Activated T-helper 2 cell treated with anti-CD3 and anti-CD28 coated beads, Interferon-gamma antibody, Interleukin-2, Interleukin-4, amounts not matched to agents 10 μg/mL and 5 μg/mL and 100 μg/mL, durations not matched to agents 14 hours and 24 hours and 36 hours (primary cell): Measurements from ENCODE around the gene TSC2. TPM values are rescaled to one million over a fixed set of nuclear protein-coding genes. Genes with fewer than 3 reads are reported as not detected.
"Not testable (repeated sequence)": the region's sequence is repeated elsewhere in the genome, so short reads cannot be mapped to it uniquely, and the experiment has no call there.

ENCODE experiments used
- DNase-seq: peaks from one replicate; pipeline ENCODE4 v3.0.0; 2021; ENCODE audit warnings: low spot score
- H3K27ac Mint-ChIP-seq: one replicate; pipeline ENCODE4 v1.8.0; 2021; ENCODE audit warnings: mixed read lengths
- H3K27me3 Mint-ChIP-seq: one replicate; pipeline ENCODE4 v1.8.0; 2021; ENCODE audit warnings: low read depth, mixed read lengths
- H3K36me3 Mint-ChIP-seq: one replicate; pipeline ENCODE4 v1.8.0; 2021; ENCODE audit warnings: low read depth, mixed read lengths
- H3K4me1 Mint-ChIP-seq: one replicate; pipeline ENCODE4 v1.8.0; 2021; ENCODE audit warnings: low read depth, mixed read lengths
- H3K4me3 Mint-ChIP-seq: one replicate; pipeline ENCODE4 v1.8.0; 2021; ENCODE audit warnings: low read depth, mild to moderate bottlenecking, moderate library complexity, mixed read lengths
- H3K9me3 Mint-ChIP-seq: one replicate; pipeline ENCODE4 v1.8.0; 2021; ENCODE audit warnings: mixed read lengths
- intact Hi-C: fragments of 100-400 bp; cut with micrococcal nuclease; formaldehyde crosslinking; loops from one replicate; pipeline ENCODE4 v1.15.1; 2023
- total RNA-seq: library from RNA; stranded (reverse); gene quantifications from 2 replicates; pipeline ENCODE4 v1.2.3, GENCODE V29; 2022

Gene TSC2
- total RNA-seq, 1 donor from 2014 or later = 89.7 TPM

GRCh38 chr16:2129251-2129650 is 81.5 kb downstream of the TSC2 start:
- H3K4me1 Mint-ChIP-seq, H3K27me3 Mint-ChIP-seq, DNase-seq, H3K9me3 Mint-ChIP-seq, H3K4me3 Mint-ChIP-seq, H3K36me3 Mint-ChIP-seq, H3K27ac Mint-ChIP-seq, intact Hi-C loops: not testable (repeated sequence)

- H3K27me3 Mint-ChIP-seq = not testable (repeated sequence)
These were observed 82.2 kb downstream of the TSC2 start for GRCh38 chr16:2129890-2130447.

GRCh38 chr16:2133797-2134196 is 86.0 kb downstream of the TSC2 start:
- H3K4me3 Mint-ChIP-seq, H3K9me3 Mint-ChIP-seq, H3K27me3 Mint-ChIP-seq, H3K4me1 Mint-ChIP-seq, H3K36me3 Mint-ChIP-seq, intact Hi-C loops, H3K27ac Mint-ChIP-seq, DNase-seq: not testable (repeated sequence)

More at GRCh38 chr16:2129890-2130447, 82.2 kb downstream of the TSC2 start:
- intact Hi-C loops, H3K9me3 Mint-ChIP-seq, H3K4me1 Mint-ChIP-seq, H3K27ac Mint-ChIP-seq, H3K36me3 Mint-ChIP-seq, DNase-seq, H3K4me3 Mint-ChIP-seq: not testable (repeated sequence)

GRCh38 chr16:2135071-2135470 is 87.3 kb downstream of the TSC2 start:
- H3K4me3 Mint-ChIP-seq = peak overlapping the region; percentile 71
- H3K9me3 Mint-ChIP-seq, H3K27me3 Mint-ChIP-seq, H3K4me1 Mint-ChIP-seq, H3K27ac Mint-ChIP-seq, DNase-seq, H3K36me3 Mint-ChIP-seq, intact Hi-C loops: not testable (repeated sequence)

- H3K27me3 Mint-ChIP-seq, H3K4me1 Mint-ChIP-seq, H3K36me3 Mint-ChIP-seq, intact Hi-C loops, H3K9me3 Mint-ChIP-seq: not testable (repeated sequence)
- DNase-seq = peak; percentile 99
- peak within 1 kb of the TSS; percentile 85 for H3K4me3 Mint-ChIP-seq
- peak within 1 kb of the TSS; percentile 80 for H3K27ac Mint-ChIP-seq
These were observed 88.1 kb downstream of the TSC2 start, which contains the start of gene PKD1 for GRCh38 chr16:2135770-2136490. PKD1 (minus strand) TSS chr16:2135898; CDS start chr16:2135689, 209 bp downstream.

Other genes starting within 250 kb of the TSC2 start
- 60.3 and 67.6 TPM in 2 replicates for gene HAGH, start 221.2 kb upstream of the TSC2 start, total RNA-seq
- gene FAHD1, start 220.8 kb upstream of the TSC2 start, total RNA-seq = 17.6 and 20.8 TPM in 2 replicates
- gene MEIOB, start 175.8 kb upstream of the TSC2 start, total RNA-seq = not detected in 2 replicates
- not detected in 2 replicates for gene HS3ST6, start 129.6 kb upstream of the TSC2 start, total RNA-seq
- 33.5 and 35.0 TPM in 2 replicates for gene MSRB1, start 104.8 kb upstream of the TSC2 start, total RNA-seq
- gene RPL3L, start 93.3 kb upstream of the TSC2 start, total RNA-seq = 0.66 and 0.85 TPM in 2 replicates
- gene NDUFB10, start 88.4 kb upstream of the TSC2 start, total RNA-seq = 132 TPM in 2 replicates
- gene RPS2, start 83.2 kb upstream of the TSC2 start, total RNA-seq = 3,560 and 3,687 TPM in 2 replicates
- gene RNF151, start 81.1 kb upstream of the TSC2 start, total RNA-seq = 0.39 TPM in 1 of 2 replicates, not detected in the other
- gene TBL3, start 75.9 kb upstream of the TSC2 start, total RNA-seq = 64.2 and 72.5 TPM in 2 replicates
- 0.21 and 0.23 TPM in 2 replicates for gene NOXO1, start 66.5 kb upstream of the TSC2 start, total RNA-seq
- 39.2 and 40.0 TPM in 2 replicates for gene GFER, start 63.8 kb upstream of the TSC2 start, total RNA-seq
- gene SYNGR3, start 58.0 kb upstream of the TSC2 start, total RNA-seq = 21.1 and 21.3 TPM in 2 replicates
- gene ZNF598, start 38.2 kb upstream of the TSC2 start, total RNA-seq = 82.0 and 83.3 TPM in 2 replicates
- 4.2 and 5.1 TPM in 2 replicates for gene NPW, start 28.2 kb upstream of the TSC2 start, total RNA-seq
- gene NHERF2, start 21.1 kb upstream of the TSC2 start, total RNA-seq = 2.3 and 2.6 TPM in 2 replicates
- gene NTHL1, start 151 bp upstream of the TSC2 start, total RNA-seq = 43.5 and 54.7 TPM in 2 replicates
- 86.9 and 94.4 TPM in 2 replicates for gene PKD1, start 87.9 kb downstream of the TSC2 start, total RNA-seq
- 0.46 and 0.59 TPM in 2 replicates for gene RAB26, start 100.6 kb downstream of the TSC2 start, total RNA-seq
- 69.8 and 70.7 TPM in 2 replicates for gene TRAF7, start 107.8 kb downstream of the TSC2 start, total RNA-seq
- 0.48 and 1.0 TPM in 2 replicates for gene CASKIN1, start 148.6 kb downstream of the TSC2 start, total RNA-seq
- 54.3 and 56.4 TPM in 2 replicates for gene MLST8, start 157.5 kb downstream of the TSC2 start, total RNA-seq
- 24.6 and 25.2 TPM in 2 replicates for gene BRICD5, start 162.9 kb downstream of the TSC2 start, total RNA-seq
- gene PGP, start 166.9 kb downstream of the TSC2 start, total RNA-seq = 36.1 and 37.7 TPM in 2 replicates
- 29.3 and 30.0 TPM in 2 replicates for gene E4F1, start 175.6 kb downstream of the TSC2 start, total RNA-seq
- gene DNASE1L2, start 188.5 kb downstream of the TSC2 start, total RNA-seq = 1.7 and 2.2 TPM in 2 replicates
- gene ECI1, start 203.6 kb downstream of the TSC2 start, total RNA-seq = 40.4 and 45.1 TPM in 2 replicates
- 369 TPM in 2 replicates for gene RNPS1, start 220.1 kb downstream of the TSC2 start, total RNA-seq